Measurements from ENCODE around the gene HSD11B1. TPM values are rescaled to one million over a fixed set of nuclear protein-coding genes. Genes with fewer than 3 reads are reported as not detected.
A peak's percentile ranks its signal among the peaks of the same experiment; 100 is the strongest.

Gene HSD11B1
- total and polyA plus RNA-seq, 3 donors from 2014 or later: 17.6 to 19.5 (median 18.0) TPM

GRCh38 chr1:209670441-209671082, 34.1 kb upstream of the HSD11B1 start:
- WGBS, 2 donors: 43 to 62% methylated on average over 1 of the region's 1 CpG
- Histone ChIP-seq H3K27ac (no peak overlapping the region), H3K4me3 (no peak overlapping the region), H3K4me1 (peaks cover 8% of the 10 kb centered on the region), H3K9me3 (no peaks in the 10 kb centered on the region), H3K27me3 (no peaks in the 10 kb centered on the region), H3K36me3 (ENCODE audit: low read depth, missing control alignments) (no peaks in the 10 kb centered on the region)
- DNase-seq: no peak
- intact Hi-C loops (cut with DNase I; ENCODE audit: low total_unique reads): no loop called here
- TF ChIP-seq, protein P1, sequence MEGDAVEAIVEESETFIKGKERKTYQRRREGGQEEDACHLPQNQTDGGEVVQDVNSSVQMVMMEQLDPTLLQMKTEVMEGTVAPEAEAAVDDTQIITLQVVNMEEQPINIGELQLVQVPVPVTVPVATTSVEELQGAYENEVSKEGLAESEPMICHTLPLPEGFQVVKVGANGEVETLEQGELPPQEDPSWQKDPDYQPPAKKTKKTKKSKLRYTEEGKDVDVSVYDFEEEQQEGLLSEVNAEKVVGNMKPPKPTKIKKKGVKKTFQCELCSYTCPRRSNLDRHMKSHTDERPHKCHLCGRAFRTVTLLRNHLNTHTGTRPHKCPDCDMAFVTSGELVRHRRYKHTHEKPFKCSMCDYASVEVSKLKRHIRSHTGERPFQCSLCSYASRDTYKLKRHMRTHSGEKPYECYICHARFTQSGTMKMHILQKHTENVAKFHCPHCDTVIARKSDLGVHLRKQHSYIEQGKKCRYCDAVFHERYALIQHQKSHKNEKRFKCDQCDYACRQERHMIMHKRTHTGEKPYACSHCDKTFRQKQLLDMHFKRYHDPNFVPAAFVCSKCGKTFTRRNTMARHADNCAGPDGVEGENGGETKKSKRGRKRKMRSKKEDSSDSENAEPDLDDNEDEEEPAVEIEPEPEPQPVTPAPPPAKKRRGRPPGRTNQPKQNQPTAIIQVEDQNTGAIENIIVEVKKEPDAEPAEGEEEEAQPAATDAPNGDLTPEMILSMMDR (IDR thresholded peaks at IDR 0.05): no peak
- no peak for TF ChIP-seq POLR2A (IDR thresholded peaks at IDR 0.05)

- H3K27me3 ChIP-seq: no peaks in the 10 kb centered on the region
- peaks cover 14% of the 10 kb centered on the region for H3K4me1 ChIP-seq
- no peak overlapping the region for H3K4me3 ChIP-seq
- no peak for DNase-seq
- WGBS, 2 donors: 77 to 89% methylated on average over 5 of the region's 5 CpGs
- TF ChIP-seq, protein P1 (IDR thresholded peaks at IDR 0.05): no peak
- no peak for TF ChIP-seq POLR2A (IDR thresholded peaks at IDR 0.05)
- H3K36me3 ChIP-seq (ENCODE audit: low read depth, missing control alignments): no peaks in the 10 kb centered on the region
- H3K27ac ChIP-seq: no peak overlapping the region
- intact Hi-C loops (cut with DNase I; ENCODE audit: low total_unique reads): no loop called here
- H3K9me3 ChIP-seq: no peaks in the 10 kb centered on the region
These were observed 31.7 kb upstream of the HSD11B1 start for GRCh38 chr1:209672705-209673630.

DNA sequence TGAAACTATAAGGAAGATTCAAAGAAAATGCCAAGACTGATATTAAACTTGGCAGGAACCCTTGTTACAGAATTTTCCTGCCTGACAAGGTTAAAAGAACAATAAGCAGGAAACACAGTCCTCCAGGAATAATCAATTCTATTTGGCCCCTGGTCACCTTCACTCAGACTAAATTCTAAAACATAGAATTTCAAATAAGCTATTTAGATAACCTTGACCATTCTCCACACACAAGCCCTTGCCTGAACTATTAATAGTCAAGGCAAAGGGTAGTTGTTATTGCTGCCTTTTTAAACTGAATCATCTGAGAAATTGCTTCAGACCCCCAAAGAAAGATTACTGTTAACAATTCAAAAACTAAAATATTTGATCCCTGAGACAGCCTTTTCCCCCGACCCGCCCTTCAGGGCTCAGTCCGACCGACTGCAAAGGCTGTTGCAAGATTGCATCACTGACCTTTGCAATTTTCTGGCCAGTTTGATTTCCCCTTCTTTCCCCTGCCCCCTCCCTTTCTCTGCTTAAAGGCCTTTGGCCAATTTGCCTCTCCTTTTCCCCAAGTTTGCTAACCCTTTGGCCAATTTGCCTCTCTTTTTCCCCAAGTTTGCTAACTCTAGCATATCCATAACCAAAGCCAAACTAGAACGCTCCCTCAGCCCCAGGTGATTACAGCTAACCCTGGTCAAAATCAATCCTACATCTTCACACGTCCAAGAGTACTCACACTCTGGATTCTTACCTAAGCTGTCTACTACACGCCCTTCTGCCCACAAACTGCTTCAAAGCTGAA, 30.8 kb upstream of the HSD11B1 start:
- H3K36me3 ChIP-seq (ENCODE audit: low read depth, missing control alignments): no peaks in the 10 kb centered on the region
- no peaks in the 10 kb centered on the region for H3K9me3 ChIP-seq
- peaks cover 14% of the 10 kb centered on the region for H3K4me1 ChIP-seq
- H3K27me3 ChIP-seq: no peaks in the 10 kb centered on the region
- WGBS, 2 donors: 58 to 68% methylated on average over 7 of the region's 7 CpGs
- intact Hi-C loops (cut with DNase I; ENCODE audit: low total_unique reads): no loop called here
- no peak for DNase-seq
- no peak overlapping the region for H3K27ac ChIP-seq
- H3K4me3 ChIP-seq: no peak overlapping the region
- TF ChIP-seq, protein P1 (IDR thresholded peaks at IDR 0.05): no peak
- no peak for TF ChIP-seq POLR2A (IDR thresholded peaks at IDR 0.05)

DNA sequence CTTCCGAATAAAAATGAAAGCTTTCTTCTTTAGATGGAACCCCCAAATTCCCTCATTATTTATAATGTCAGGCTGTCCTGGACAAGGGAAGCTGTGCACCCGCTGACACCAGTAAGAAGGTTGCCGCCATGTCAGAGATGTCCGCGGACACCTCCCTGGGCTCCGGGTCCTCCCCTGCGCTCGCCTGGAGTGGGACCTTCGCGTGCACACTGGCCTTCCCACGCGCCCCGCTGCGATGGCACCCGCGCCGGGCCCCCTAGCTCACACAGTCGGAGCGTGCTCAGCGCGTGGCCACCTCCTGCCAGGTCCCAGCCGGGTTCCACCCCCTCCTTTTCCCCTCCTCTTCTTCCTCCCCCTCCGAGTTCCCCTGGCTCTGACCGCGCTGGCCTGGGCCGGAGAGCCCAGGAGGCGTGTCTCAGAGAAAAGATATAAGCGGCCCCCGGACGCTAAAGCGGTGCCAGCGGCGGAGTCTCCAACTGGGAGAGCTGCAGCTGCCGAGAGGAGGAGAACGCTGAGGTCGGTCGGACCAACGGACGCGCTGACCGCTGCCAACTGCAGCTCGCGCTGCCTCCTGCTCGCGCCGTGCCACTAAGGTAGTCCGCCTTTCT, 29.6 kb upstream of the HSD11B1 start, which contains the start of gene G0S2:
G0S2 (plus strand) TSS at position 456 of the 608 bp plus-strand sequence. CDS start 273 bp downstream, outside the sequence.
- intact Hi-C loops (cut with DNase I; ENCODE audit: low total_unique reads): no loop called here
- Histone ChIP-seq H3K36me3 (ENCODE audit: low read depth, missing control alignments) (no peaks in the 10 kb centered on the region), H3K27me3 (no peaks in the 10 kb centered on the region), H3K4me3 (peak within 1 kb of the TSS; percentile 50 to 67), H3K9me3 (no peaks in the 10 kb centered on the region), H3K27ac (peak within 1 kb of the TSS; percentile 37 to 51), H3K4me1 (peaks cover 14% of the 10 kb centered on the region)
- TF ChIP-seq, protein P1 (IDR thresholded peaks at IDR 0.05): no peak
- TF ChIP-seq POLR2A (IDR thresholded peaks at IDR 0.05): no peak
- WGBS, 2 donors: 1 to 10% methylated on average over 29 to 46 of the region's 47 CpGs
- peak; percentile 91 for DNase-seq

Data from testis (tissue), 3 donors.